H1 (cell line): ENCODE measurements around the gene FRMD4A. TPM values are rescaled to one million over a fixed set of nuclear protein-coding genes. Genes with fewer than 3 reads are reported as not detected.

Source experiments
- CTCF ChIA-PET: fragments of 300-600 bp; sonication (Branson Sonifier 250); formaldehyde crosslinking; loops from one replicate; lab custom pipeline; 2021; ENCODE audit not compliant: partially characterized antibody; lab: Charles Lee
- POLR2A ChIA-PET: fragments of 300-600 bp; sonication (Branson Sonifier 250); formaldehyde crosslinking; loops from one replicate; lab custom pipeline; 2021; ENCODE audit warnings: inconsistent platforms; ENCODE audit not compliant: partially characterized antibody; lab: Charles Lee
- DNase-seq, 2 experiments: peaks; one replicate each; pipeline versions ENCODE4 v3.0.0 to v3.0.0-alpha.2; 2010 to 2022; ENCODE audit warnings: low spot score in 2 of 2, low read depth in 1 of 2, mixed read lengths in 1 of 2
- FAIRE-seq: peaks from 2 replicates; lab custom pipeline; 2011; peaks lifted over from hg19 to GRCh38; lab: Jason Lieb, UNC
- H2AFZ ChIP-seq: 2 replicates; pipeline ENCODE4 v1.8.1; 2012; ENCODE audit warnings: low read length, inconsistent platforms
- H2AK5ac ChIP-seq: 2 replicates; pipeline ENCODE4 v1.6.1; 2013; ENCODE audit warnings: low read depth, low read length
- H2BK120ac ChIP-seq: replicated peaks from 2 replicates; pipeline ENCODE3; 2013; ENCODE audit warnings: low read depth, low read length, inconsistent platforms
- H2BK12ac ChIP-seq: 2 replicates; pipeline ENCODE4 v1.6.1; 2013; ENCODE audit warnings: low read depth, low read length
- H2BK15ac ChIP-seq: 2 replicates; pipeline ENCODE4 v1.6.1; 2013; ENCODE audit warnings: low read length
- H2BK20ac ChIP-seq: 2 replicates; pipeline ENCODE4 v1.6.1; 2013; ENCODE audit warnings: low read length
- H2BK5ac ChIP-seq: 2 replicates; pipeline ENCODE4 v1.6.1; 2013; ENCODE audit warnings: low read depth, low read length
- H3K14ac ChIP-seq: 2 replicates; pipeline ENCODE4 v1.6.1; 2013; ENCODE audit warnings: inconsistent platforms; ENCODE audit not compliant: insufficient read length
- H3K18ac ChIP-seq: 2 replicates; pipeline ENCODE4 v1.6.1; 2013; ENCODE audit warnings: low read length; ENCODE audit errors: extremely low read depth
- H3K23ac ChIP-seq: 2 replicates; pipeline ENCODE4 v1.6.1; 2013; ENCODE audit warnings: inconsistent platforms; ENCODE audit not compliant: insufficient read length
- H3K23me2 ChIP-seq: 2 replicates; pipeline ENCODE4 v1.6.1; 2013; ENCODE audit warnings: low read depth, low read length
- H3K27ac ChIP-seq: 2 replicates; pipeline ENCODE4 v1.6.1; 2011; ENCODE audit warnings: low read depth, low read length, inconsistent platforms
- H3K27me3 ChIP-seq, 4 experiments: replicated peaks in 1 of 4; 1 replicate in 1 of 4; 2 replicates in 3 of 4; pipeline versions ENCODE4 v1.6.1 to v1.8.1; 2011 to 2013; ENCODE audit warnings: low read length in 3 of 4, mild to moderate bottlenecking in 3 of 4, inconsistent platforms in 2 of 4, mixed read lengths in 2 of 4, moderate library complexity in 1 of 4; ENCODE audit not compliant: control insufficient read depth in 3 of 4, insufficient read depth in 3 of 4; ENCODE audit errors: extremely low read depth in 1 of 4
- H3K36me3 ChIP-seq, 4 experiments: 2 replicates each; pipeline versions ENCODE4 v1.6.1 to v1.8.1; 2011 to 2013; ENCODE audit warnings: mild to moderate bottlenecking in 4 of 4, low read length in 3 of 4, moderate library complexity in 2 of 4, control low read depth in 1 of 4, inconsistent platforms in 1 of 4; ENCODE audit not compliant: insufficient read depth in 4 of 4, control insufficient read depth in 2 of 4
- H3K4ac ChIP-seq: replicated peaks from 2 replicates; pipeline ENCODE3; 2013; ENCODE audit warnings: low read length, low read depth, mixed read lengths, inconsistent platforms; ENCODE audit not compliant: insufficient read length
- H3K4me1 ChIP-seq, 4 experiments: replicated peaks in 1 of 4; 1 replicate in 1 of 4; 2 replicates in 3 of 4; pipeline versions ENCODE4 v1.6.1 to v1.8.1; 2011 to 2013; ENCODE audit warnings: low read length in 3 of 4, inconsistent platforms in 2 of 4, mixed read lengths in 1 of 4; ENCODE audit not compliant: insufficient read depth in 4 of 4, control insufficient read depth in 3 of 4
- H3K4me2 ChIP-seq, 2 experiments: 2 replicates each; pipeline versions ENCODE4 v1.6.1 to v1.8.1; 2011 to 2013; ENCODE audit warnings: low read depth in 2 of 2, low read length in 2 of 2, control low read depth in 1 of 2, inconsistent platforms in 1 of 2, mild to moderate bottlenecking in 1 of 2; ENCODE audit not compliant: insufficient read depth in 1 of 2
- H3K4me3 ChIP-seq, 4 experiments: fragments of 200-600, 300-600 bp in 1 of 4; sonication (generic), shearing (Covaris generic), sonication (Bioruptor Twin) in 1 of 4; 2 replicates each; pipeline versions ENCODE4 v1.5.1 to v1.8.1; 2011 to 2016; ENCODE audit warnings: low read length in 4 of 4, low read depth in 3 of 4, control low read depth in 2 of 4, inconsistent platforms in 2 of 4, mild to moderate bottlenecking in 2 of 4, mixed read lengths in 1 of 4, moderate library complexity in 1 of 4; ENCODE audit not compliant: insufficient read depth in 2 of 4; ENCODE audit errors: extremely low read depth in 1 of 4
- H3K56ac ChIP-seq: replicated peaks from 2 replicates; pipeline ENCODE3; 2013; ENCODE audit warnings: low read depth, mild to moderate bottlenecking, mixed read lengths, low read length, inconsistent platforms; ENCODE audit not compliant: insufficient read length
- H3K79me1 ChIP-seq: 2 replicates; pipeline ENCODE4 v1.6.1; 2013; ENCODE audit warnings: low read depth, low read length, control low read depth
- H3K79me2 ChIP-seq, 2 experiments: 2 replicates each; pipeline versions ENCODE4 v1.6.1 to v1.8.1; 2012 to 2013; ENCODE audit warnings: low read length in 2 of 2, mild to moderate bottlenecking in 2 of 2, inconsistent platforms in 1 of 2; ENCODE audit not compliant: insufficient read depth in 2 of 2, control insufficient read depth in 1 of 2
- H3K9ac ChIP-seq, 4 experiments: replicated peaks in 1 of 4; 1 replicate in 1 of 4; 2 replicates in 3 of 4; pipeline versions ENCODE4 v1.6.1 to v1.8.1; 2011 to 2013; ENCODE audit warnings: low read depth in 3 of 4, low read length in 3 of 4, control low read depth in 2 of 4, mild to moderate bottlenecking in 2 of 4, moderate library complexity in 2 of 4, inconsistent platforms in 1 of 4; ENCODE audit errors: extremely low read depth in 1 of 4
- H3K9me3 ChIP-seq, 2 experiments: 2 replicates each; pipeline versions ENCODE4 v1.6.1 to v1.8.1; 2012 to 2013; ENCODE audit warnings: mild to moderate bottlenecking in 2 of 2, moderate library complexity in 2 of 2, control low read depth in 1 of 2, inconsistent platforms in 1 of 2, low read depth in 1 of 2, low read length in 1 of 2, mixed read lengths in 1 of 2; ENCODE audit not compliant: insufficient read depth in 2 of 2
- H4K20me1 ChIP-seq, 2 experiments: replicated peaks in 1 of 2; 2 replicates each; pipeline versions ENCODE3 to v1.8.1; 2011 to 2013; ENCODE audit warnings: inconsistent platforms in 2 of 2, low read length in 2 of 2, mild to moderate bottlenecking in 1 of 2; ENCODE audit not compliant: insufficient read depth in 2 of 2, control insufficient read depth in 1 of 2
- H4K5ac ChIP-seq: 2 replicates; pipeline ENCODE4 v1.6.1; 2013; ENCODE audit warnings: low read length, low read depth, mixed read lengths, inconsistent platforms; ENCODE audit not compliant: insufficient read length
- H4K8ac ChIP-seq: 2 replicates; pipeline ENCODE4 v1.8.0; 2013; ENCODE audit warnings: mild to moderate bottlenecking, moderate library complexity, low read length, inconsistent platforms; ENCODE audit not compliant: insufficient read depth; ENCODE audit errors: extremely low read depth
- H4K91ac ChIP-seq: replicated peaks from 2 replicates; pipeline ENCODE3; 2013; ENCODE audit warnings: low read length, mixed read lengths, inconsistent platforms; ENCODE audit not compliant: insufficient read length
- ASH2L ChIP-seq: fragments of 200-600, 300-600 bp; sonication (generic); IDR thresholded peaks from one replicate; pipeline ENCODE4 v1.7.1; 2017; ENCODE audit warnings: low read length
- BRCA1 ChIP-seq: IDR thresholded peaks from 2 replicates; pipeline ENCODE4 v1.6.1; 2012; ENCODE audit warnings: low read depth, low read length, improper control_type of control experiment
- CEBPB ChIP-seq: IDR thresholded peaks from 2 replicates; pipeline ENCODE4 v1.6.1; 2012; ENCODE audit warnings: low read depth, low read length
- EGR1 ChIP-seq: IDR thresholded peaks from 2 replicates; pipeline ENCODE4 v1.6.1; 2011; ENCODE audit warnings: low read depth, low read length, borderline replicate concordance
- KDM1A ChIP-seq: fragments of 200-600, 300-600 bp; sonication (generic); IDR thresholded peaks from 2 replicates; pipeline ENCODE4 v1.7.1; 2016; ENCODE audit warnings: mild to moderate bottlenecking, low read length, borderline replicate concordance
- MAFK ChIP-seq: IDR thresholded peaks from 2 replicates; pipeline ENCODE4 v1.6.1; 2012; ENCODE audit warnings: low read depth, mild to moderate bottlenecking, improper control_type of control experiment, low read length
- RXRA ChIP-seq: IDR thresholded peaks from 2 replicates; pipeline ENCODE4 v1.6.1; 2011; ENCODE audit warnings: low read depth, mild to moderate bottlenecking, low read length, moderate library complexity; ENCODE audit not compliant: insufficient read depth
- SAP30 ChIP-seq: fragments of 300-600 bp; sonication (generic); IDR thresholded peaks from 2 replicates; pipeline ENCODE4 v1.7.1; 2012; ENCODE audit warnings: low read length, moderate library complexity, mild to moderate bottlenecking, inconsistent platforms; ENCODE audit not compliant: insufficient read depth, insufficient replicate concordance
- SIX5 ChIP-seq: IDR thresholded peaks from 2 replicates; pipeline ENCODE4 v1.6.1; 2011; ENCODE audit warnings: mild to moderate bottlenecking, low read depth, low read length
- SP2 ChIP-seq: IDR thresholded peaks from 2 replicates; pipeline ENCODE4 v1.6.1; 2012; ENCODE audit warnings: mild to moderate bottlenecking, low read length, inconsistent platforms
- SRF ChIP-seq: IDR thresholded peaks from 2 replicates; pipeline ENCODE4 v1.6.1; 2011; ENCODE audit warnings: mild to moderate bottlenecking, low read depth, low read length, moderate library complexity
- TCF12 ChIP-seq: IDR thresholded peaks from 2 replicates; pipeline ENCODE4 v1.6.1; 2011; ENCODE audit warnings: low read depth, mild to moderate bottlenecking, low read length
- WGBS, 2 experiments: shearing (Covaris generic) in 1 of 2; methylation state at CpG; one replicate each; pipeline versions ENCODE4 v1.1.6 to v1.1.7; 2013 to 2015; ENCODE audit warnings: low lambda C conversion rate in 2 of 2, mixed read lengths in 2 of 2, inconsistent platforms in 1 of 2, low coverage in 1 of 2, missing lambda C conversion rate in 1 of 2; ENCODE audit not compliant: insufficient replicate concordance in 2 of 2, insufficient coverage in 1 of 2, insufficient read length in 1 of 2; ENCODE audit errors: extremely low coverage in 1 of 2, missing lambda C conversion rate in 1 of 2; 5-methylcytosine and 5-hydroxymethylcytosine counted together
- polyA plus RNA-seq, 7 experiments: library from polyadenylated mRNA; depleted of rRNA in 3 of 7; stranded (reverse) in 5 of 7; unstranded in 2 of 7; fragments of >200 nt in 5 of 7; fragments of 200-250 nt in 2 of 7; gene quantifications; 1 replicate in 5 of 7; 2 replicates in 1 of 7; 4 replicates in 1 of 7; pipeline versions ENCODE4 v1.2.1 to v1.2.3, GENCODE V29; 2011 to 2013; ENCODE audit warnings: missing spikeins in 2 of 7, mixed read lengths in 2 of 7
- total RNA-seq: library from RNA; stranded (reverse); fragmentation: NEBNext Ultra II Directional; extraction: Animal tissue kit (Norgen Biotek cat#: 25700); gene quantifications from 2 replicates; pipeline ENCODE4 v1.2.1, GENCODE V29; 2021
- TF ChIP-seq, protein P1 (sequence below): IDR thresholded peaks from 2 replicates; pipeline ENCODE4 v1.6.1; 2012; ENCODE audit warnings: low read length, inconsistent platforms

FRMD4A gene
- total and polyA plus RNA-seq, 2 of the 8 experiments (the other 6 are each of a cell fraction or from before 2014, with no cell fraction given), result 38.6 to 39.6 TPM

DNA sequence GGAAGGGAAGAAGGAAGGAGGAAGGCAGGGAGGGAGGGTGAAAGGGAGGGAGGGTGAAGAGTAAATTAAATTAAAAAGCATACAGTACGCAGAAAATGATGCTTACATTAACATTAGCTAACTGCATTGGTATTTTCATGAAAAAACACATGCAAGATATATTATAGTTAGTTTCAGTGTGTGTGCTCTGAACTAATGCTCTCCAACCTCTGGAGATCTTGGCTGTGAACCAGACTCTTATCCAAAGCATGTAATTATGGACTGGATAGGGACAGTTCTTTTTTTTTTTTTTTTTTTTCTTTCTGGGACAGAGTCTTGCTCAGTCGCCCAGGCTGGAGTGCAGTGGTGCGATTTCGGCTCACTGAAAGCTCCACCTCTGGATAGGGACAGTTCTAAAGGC, 357.0 kb downstream of the FRMD4A start:
- peaks cover 5% of the 10 kb centered on the region; the same call in 1 of the 2 replicates for H3K23me2 ChIP-seq
- no peaks in the 10 kb centered on the region for H4K20me1 ChIP-seq
- H4K5ac ChIP-seq, result no peak overlapping the region
- CTCF ChIA-PET, result interaction anchor here (0.9 kb wide), 1 partner anchor 379 kb away, joined by 3 read pairs; no protein-coding TSS in a partner anchor
- H3K79me1 ChIP-seq, result no peaks in the 10 kb centered on the region
- no peaks in the 10 kb centered on the region for H3K27me3 ChIP-seq
- H3K23ac ChIP-seq, result no peak overlapping the region
- FAIRE-seq (no peak), DNase-seq (no peak)
- no peak overlapping the region for H3K14ac ChIP-seq
- no peak overlapping the region for H2AFZ ChIP-seq
- H3K18ac ChIP-seq, result no peak overlapping the region
- no peak overlapping the region for H2BK120ac ChIP-seq
- peaks cover 0 to 21% (median 11%) of the 10 kb centered on the region in 4 experiments; a peak in 5 of 7 replicates for H3K4me1 ChIP-seq
- no peak overlapping the region for H2BK20ac ChIP-seq
- H3K4me2 ChIP-seq, result no peak overlapping the region
- H3K36me3 ChIP-seq, result no peaks in the 10 kb centered on the region
- H3K56ac ChIP-seq, result no peak overlapping the region
- no peak overlapping the region for H3K4me3 ChIP-seq
- no peak overlapping the region for H4K91ac ChIP-seq
- H2BK5ac ChIP-seq, result no peak overlapping the region
- H3K4ac ChIP-seq, result no peak overlapping the region
- POLR2A ChIA-PET, result interaction anchor here (0.6 to 1.3 kb wide), 3 partner anchors 121 to 214 kb away, joined by 3 read pairs; no protein-coding TSS in a partner anchor
- H3K79me2 ChIP-seq, result no peaks in the 10 kb centered on the region
- H3K9ac ChIP-seq, result no peak overlapping the region
- H2BK15ac ChIP-seq, result no peak overlapping the region
- H3K9me3 ChIP-seq, result no peaks in the 10 kb centered on the region
- no peak overlapping the region for H3K27ac ChIP-seq
- H4K8ac ChIP-seq, result no peak overlapping the region
- no peak overlapping the region for H2AK5ac ChIP-seq
- H2BK12ac ChIP-seq, result no peak overlapping the region
- 81% methylated on average over 3 of the region's 4 CpGs; no CpG with 5 or more reads in 1 of the 2 experiments for WGBS, 2 experiments
- TF ChIP-seq SRF, result no peak
- no peak for TF ChIP-seq EGR1
- no peak for TF ChIP-seq BRCA1
- TF ChIP-seq SAP30, result no peak
- TF ChIP-seq, protein P1, sequence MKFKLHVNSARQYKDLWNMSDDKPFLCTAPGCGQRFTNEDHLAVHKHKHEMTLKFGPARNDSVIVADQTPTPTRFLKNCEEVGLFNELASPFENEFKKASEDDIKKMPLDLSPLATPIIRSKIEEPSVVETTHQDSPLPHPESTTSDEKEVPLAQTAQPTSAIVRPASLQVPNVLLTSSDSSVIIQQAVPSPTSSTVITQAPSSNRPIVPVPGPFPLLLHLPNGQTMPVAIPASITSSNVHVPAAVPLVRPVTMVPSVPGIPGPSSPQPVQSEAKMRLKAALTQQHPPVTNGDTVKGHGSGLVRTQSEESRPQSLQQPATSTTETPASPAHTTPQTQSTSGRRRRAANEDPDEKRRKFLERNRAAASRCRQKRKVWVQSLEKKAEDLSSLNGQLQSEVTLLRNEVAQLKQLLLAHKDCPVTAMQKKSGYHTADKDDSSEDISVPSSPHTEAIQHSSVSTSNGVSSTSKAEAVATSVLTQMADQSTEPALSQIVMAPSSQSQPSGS, result no peak
- no peak for TF ChIP-seq TCF12
- TF ChIP-seq KDM1A, result no peak
- no peak for TF ChIP-seq MAFK
- no peak for TF ChIP-seq SP2
- TF ChIP-seq CEBPB, result no peak
- TF ChIP-seq ASH2L, result no peak
- no peak for TF ChIP-seq SIX5
- no peak for TF ChIP-seq RXRA
